Measurements from ENCODE around the gene NINJ1.

DNA sequence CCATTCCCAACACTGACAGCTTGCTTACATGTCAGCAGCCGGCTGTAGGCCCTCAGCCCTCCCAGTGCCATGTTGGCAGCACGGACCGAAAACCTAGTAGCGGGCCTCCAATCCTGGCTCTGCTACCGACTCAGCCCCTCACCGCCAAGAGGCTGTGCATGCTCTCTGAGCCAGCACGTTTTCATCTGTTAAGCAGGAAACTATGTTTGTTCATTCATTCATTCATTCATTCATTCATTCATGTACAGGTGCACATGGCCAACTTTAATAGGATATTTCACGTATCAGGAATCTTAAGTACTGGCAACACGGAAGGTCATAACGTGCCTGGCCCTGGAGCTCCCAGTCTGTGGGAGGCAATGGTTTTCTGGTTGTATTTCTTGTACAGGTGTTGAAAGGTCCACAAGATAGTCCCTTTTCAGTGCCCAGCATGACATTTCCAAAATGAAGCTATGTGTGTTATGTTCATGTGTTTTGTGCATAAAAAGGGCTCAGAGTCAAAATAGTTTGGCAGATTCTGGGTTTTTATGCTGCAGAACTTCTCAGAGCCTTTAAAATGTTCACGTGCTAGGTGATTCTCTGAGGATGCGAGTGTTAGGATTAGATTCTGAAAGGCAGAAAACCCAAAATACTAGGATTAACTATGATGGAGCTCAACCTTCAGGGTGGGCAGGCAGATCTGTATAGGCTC, 57.8 kb downstream of the NINJ1 start:
- TF ChIP-seq, protein P1, sequence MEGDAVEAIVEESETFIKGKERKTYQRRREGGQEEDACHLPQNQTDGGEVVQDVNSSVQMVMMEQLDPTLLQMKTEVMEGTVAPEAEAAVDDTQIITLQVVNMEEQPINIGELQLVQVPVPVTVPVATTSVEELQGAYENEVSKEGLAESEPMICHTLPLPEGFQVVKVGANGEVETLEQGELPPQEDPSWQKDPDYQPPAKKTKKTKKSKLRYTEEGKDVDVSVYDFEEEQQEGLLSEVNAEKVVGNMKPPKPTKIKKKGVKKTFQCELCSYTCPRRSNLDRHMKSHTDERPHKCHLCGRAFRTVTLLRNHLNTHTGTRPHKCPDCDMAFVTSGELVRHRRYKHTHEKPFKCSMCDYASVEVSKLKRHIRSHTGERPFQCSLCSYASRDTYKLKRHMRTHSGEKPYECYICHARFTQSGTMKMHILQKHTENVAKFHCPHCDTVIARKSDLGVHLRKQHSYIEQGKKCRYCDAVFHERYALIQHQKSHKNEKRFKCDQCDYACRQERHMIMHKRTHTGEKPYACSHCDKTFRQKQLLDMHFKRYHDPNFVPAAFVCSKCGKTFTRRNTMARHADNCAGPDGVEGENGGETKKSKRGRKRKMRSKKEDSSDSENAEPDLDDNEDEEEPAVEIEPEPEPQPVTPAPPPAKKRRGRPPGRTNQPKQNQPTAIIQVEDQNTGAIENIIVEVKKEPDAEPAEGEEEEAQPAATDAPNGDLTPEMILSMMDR (IDR thresholded peaks at IDR 0.05), result no peak
- TF ChIP-seq POLR2A (IDR thresholded peaks at IDR 0.05), result no peak
